Measurements from ENCODE around the gene NPPA. TPM values are rescaled to one million over a fixed set of nuclear protein-coding genes. Genes with fewer than 3 reads are reported as not detected.

Gene NPPA
- not detected in 2 replicates for total RNA-seq

DNA sequence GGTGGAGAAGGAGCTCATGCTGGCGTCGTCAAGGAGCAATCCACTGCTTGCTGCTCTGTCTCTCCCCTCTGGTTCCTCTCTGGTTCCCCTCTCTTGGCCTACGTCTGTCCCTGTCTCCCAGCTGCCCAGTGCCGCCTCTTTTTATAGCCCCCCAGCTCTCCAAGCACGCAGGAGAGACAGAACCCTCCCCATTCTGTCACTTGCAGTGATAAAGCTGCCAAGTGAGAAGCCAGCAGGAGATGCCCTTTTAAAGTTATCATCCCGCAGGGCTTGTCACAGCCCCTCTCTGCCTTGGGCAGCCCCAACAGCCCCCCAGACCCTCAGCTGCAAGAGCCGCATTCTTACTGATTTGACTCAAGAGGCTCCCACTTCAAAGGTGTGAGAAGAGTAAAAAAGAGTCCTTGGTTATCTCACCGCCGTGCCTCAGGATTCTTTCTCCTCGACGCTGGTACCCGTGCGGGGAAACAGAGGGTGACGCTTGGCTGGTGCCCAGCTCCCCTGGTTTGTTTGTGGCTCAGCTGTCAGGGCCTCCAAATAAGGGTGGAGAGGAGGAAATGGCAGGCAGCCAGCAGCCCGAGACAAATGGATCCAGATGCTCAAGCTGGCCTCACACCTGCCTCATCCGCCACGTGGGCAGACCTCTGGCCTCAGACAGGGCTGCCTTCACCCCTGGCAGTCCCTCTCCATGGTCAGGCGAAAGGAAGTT, at the start of gene NPPA:
Gene NPPA, minus strand, starts transcription at position 117 of the 706 bp plus-strand sequence. Its CDS starts 99 bp downstream, at position 18.

DNA sequence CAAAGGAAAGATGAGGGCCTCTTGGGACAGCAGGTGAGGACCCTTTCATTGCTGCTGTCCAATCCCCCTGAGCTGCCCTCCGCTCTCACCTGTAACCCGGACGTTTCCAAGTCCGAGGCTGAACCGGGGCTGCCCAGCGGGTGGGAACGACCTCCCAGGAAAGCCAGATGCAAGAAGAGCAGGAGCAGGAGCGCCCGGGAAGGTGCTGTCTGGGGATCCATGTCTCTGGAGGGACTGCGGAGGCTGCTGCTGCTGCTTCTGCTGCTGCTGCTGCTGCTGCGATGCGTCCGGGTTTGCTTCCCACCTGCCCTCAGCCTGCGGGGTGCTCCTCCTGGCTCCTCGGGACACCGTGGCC, 11.0 kb upstream of the NPPA start, which contains the start of gene NPPB:
Gene NPPB, minus strand, starts transcription at position 333 of the 355 bp plus-strand sequence. Its CDS starts 112 bp downstream, at position 221.

DNA sequence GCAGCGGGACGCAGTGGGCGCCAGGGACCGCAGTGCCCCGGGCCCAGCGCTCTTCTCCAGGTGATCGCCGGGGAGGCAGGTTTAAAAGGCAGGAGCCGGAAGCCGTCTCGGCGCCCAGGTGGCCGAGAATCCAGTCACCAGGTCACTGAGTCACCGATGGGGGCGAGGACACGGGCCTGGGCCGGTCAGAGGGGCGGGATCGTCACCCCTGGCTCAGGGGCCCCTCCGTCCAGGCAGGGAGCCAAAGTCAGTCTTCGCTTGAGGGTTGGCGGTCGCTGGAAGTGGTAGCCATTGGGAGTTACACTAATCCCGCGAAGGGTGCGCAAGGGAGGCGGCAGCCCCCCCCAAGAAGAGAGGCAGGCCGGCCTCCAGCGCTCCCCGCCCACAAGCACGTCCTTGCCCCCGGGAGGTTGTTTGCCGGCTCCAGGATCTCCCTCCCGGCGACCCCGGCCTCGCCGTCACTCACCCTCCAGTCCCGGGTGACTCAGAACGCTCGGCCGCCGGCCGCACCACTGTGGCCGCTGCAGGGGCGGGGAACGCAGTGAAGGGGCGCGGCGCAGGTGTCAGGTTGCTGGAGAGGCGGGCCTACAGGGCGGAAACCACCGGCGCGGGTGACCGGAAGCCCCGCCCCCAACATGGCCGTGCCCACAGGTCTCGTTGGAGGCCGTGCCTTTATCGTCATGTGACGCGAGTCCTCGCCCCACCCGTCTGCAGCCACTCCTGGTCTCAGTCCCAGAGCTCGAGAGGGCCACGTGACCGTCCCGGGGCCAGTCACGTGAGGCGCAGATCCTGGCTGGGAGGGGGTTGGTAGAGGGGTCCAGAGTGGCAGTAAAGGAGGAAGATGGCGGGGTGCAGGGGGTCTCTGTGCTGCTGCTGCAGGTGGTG, 41.9 kb downstream of the NPPA start, which contains the start of the genes CLCN6 and MTHFR:
Gene CLCN6, plus strand, starts transcription at position 770 of the 885 bp plus-strand sequence. Its CDS starts 72 bp downstream, at position 842.
Gene MTHFR, minus strand, starts transcription at position 543 of the 885 bp plus-strand sequence. CDS start 2,848 bp downstream, outside the sequence.

Other genes with a start within 250 kb of the NPPA start
- gene FBXO2, start 193.4 kb downstream of the NPPA start, total RNA-seq: 0.25 and 0.26 TPM in 2 replicates
- 8.9 and 10.2 TPM in 2 replicates for gene FBXO44, start 192.9 kb downstream of the NPPA start, total RNA-seq
- gene FBXO6, start 183.6 kb downstream of the NPPA start, total RNA-seq: 3.8 and 4.8 TPM in 2 replicates
- 30.8 and 37.4 TPM in 2 replicates for gene MAD2L2, start 166.6 kb downstream of the NPPA start, total RNA-seq
- 0.50 and 0.53 TPM in 2 replicates for gene DRAXIN, start 156.1 kb downstream of the NPPA start, total RNA-seq
- gene AGTRAP, start 111.6 kb downstream of the NPPA start, total RNA-seq: 28.0 and 33.4 TPM in 2 replicates
- gene C1orf167, start 85.6 kb downstream of the NPPA start, total RNA-seq: 0.92 and 0.99 TPM in 2 replicates
- 37.0 and 49.1 TPM in 2 replicates for gene MTHFR, start 41.8 kb downstream of the NPPA start, total RNA-seq
- gene CLCN6, start 41.6 kb downstream of the NPPA start, total RNA-seq: 9.6 and 13.7 TPM in 2 replicates
- gene NPPB, start 11.2 kb upstream of the NPPA start, total RNA-seq: 0.12 TPM in 1 of 2 replicates, not detected in the other
- 38.7 and 49.8 TPM in 2 replicates for gene KIAA2013, start 78.6 kb upstream of the NPPA start, total RNA-seq
- 334 and 353 TPM in 2 replicates for gene PLOD1, start 86.9 kb upstream of the NPPA start, total RNA-seq
- 53.6 and 57.3 TPM in 2 replicates for gene MFN2, start 132.7 kb upstream of the NPPA start, total RNA-seq
- 13.6 and 13.7 TPM in 2 replicates for gene MIIP, start 171.7 kb upstream of the NPPA start, total RNA-seq
- gene TNFRSF8, start 215.5 kb upstream of the NPPA start, total RNA-seq: not detected in 2 replicates